ENCODE data around the gene SLC7A1.

DNA sequence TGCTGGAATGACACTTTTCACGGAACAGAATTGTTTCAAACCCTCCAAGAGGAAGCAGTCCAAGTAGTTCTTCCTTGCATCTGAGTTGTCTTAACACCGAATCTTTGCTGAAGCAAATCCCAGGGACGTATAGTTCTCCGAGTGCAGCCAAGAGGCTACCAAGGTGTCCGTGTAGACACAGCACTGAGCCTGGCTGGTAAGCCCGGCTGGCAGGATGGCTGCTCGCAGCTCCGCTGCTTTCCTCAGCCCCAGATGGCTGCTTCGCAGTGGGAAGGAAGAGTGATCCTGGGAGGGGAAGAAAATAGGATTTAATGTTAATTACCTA, 105.0 kb downstream of the SLC7A1 start:
- TF ChIP-seq, protein P1, sequence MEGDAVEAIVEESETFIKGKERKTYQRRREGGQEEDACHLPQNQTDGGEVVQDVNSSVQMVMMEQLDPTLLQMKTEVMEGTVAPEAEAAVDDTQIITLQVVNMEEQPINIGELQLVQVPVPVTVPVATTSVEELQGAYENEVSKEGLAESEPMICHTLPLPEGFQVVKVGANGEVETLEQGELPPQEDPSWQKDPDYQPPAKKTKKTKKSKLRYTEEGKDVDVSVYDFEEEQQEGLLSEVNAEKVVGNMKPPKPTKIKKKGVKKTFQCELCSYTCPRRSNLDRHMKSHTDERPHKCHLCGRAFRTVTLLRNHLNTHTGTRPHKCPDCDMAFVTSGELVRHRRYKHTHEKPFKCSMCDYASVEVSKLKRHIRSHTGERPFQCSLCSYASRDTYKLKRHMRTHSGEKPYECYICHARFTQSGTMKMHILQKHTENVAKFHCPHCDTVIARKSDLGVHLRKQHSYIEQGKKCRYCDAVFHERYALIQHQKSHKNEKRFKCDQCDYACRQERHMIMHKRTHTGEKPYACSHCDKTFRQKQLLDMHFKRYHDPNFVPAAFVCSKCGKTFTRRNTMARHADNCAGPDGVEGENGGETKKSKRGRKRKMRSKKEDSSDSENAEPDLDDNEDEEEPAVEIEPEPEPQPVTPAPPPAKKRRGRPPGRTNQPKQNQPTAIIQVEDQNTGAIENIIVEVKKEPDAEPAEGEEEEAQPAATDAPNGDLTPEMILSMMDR (conservative IDR thresholded peaks at IDR 0.05; ENCODE audit: low read depth in 2 of 2) = no peak
- no peak for TF ChIP-seq EZH2 (IDR thresholded peaks at IDR 0.05; ENCODE audit: low read depth, unreplicated experiment)
- TF ChIP-seq, protein P2, sequence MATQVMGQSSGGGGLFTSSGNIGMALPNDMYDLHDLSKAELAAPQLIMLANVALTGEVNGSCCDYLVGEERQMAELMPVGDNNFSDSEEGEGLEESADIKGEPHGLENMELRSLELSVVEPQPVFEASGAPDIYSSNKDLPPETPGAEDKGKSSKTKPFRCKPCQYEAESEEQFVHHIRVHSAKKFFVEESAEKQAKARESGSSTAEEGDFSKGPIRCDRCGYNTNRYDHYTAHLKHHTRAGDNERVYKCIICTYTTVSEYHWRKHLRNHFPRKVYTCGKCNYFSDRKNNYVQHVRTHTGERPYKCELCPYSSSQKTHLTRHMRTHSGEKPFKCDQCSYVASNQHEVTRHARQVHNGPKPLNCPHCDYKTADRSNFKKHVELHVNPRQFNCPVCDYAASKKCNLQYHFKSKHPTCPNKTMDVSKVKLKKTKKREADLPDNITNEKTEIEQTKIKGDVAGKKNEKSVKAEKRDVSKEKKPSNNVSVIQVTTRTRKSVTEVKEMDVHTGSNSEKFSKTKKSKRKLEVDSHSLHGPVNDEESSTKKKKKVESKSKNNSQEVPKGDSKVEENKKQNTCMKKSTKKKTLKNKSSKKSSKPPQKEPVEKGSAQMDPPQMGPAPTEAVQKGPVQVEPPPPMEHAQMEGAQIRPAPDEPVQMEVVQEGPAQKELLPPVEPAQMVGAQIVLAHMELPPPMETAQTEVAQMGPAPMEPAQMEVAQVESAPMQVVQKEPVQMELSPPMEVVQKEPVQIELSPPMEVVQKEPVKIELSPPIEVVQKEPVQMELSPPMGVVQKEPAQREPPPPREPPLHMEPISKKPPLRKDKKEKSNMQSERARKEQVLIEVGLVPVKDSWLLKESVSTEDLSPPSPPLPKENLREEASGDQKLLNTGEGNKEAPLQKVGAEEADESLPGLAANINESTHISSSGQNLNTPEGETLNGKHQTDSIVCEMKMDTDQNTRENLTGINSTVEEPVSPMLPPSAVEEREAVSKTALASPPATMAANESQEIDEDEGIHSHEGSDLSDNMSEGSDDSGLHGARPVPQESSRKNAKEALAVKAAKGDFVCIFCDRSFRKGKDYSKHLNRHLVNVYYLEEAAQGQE (IDR thresholded peaks at IDR 0.05; ENCODE audit: unreplicated experiment) = no peak
- no peak for TF ChIP-seq POLR2AphosphoS5 (IDR thresholded peaks at IDR 0.05; ENCODE audit: low read depth)
- TF ChIP-seq CREB1 (CRISPR knock-in tag; IDR thresholded peaks at IDR 0.05; ENCODE audit: low read depth) = no peak
- TF ChIP-seq EZH2phosphoT487 (IDR thresholded peaks at IDR 0.05; ENCODE audit: unreplicated experiment) = no peak
- no peak for TF ChIP-seq JUNB (IDR thresholded peaks at IDR 0.05; ENCODE audit: unreplicated experiment)
- no peak for TF ChIP-seq ZNF114 (CRISPR knock-in tag; IDR thresholded peaks at IDR 0.05)
